KMS-11 (cell line): ENCODE measurements around the gene MSMP.

Experiments
- H2AFZ ChIP-seq: fragments of 200-600 bp; sonication (generic); 2 replicates; pipeline ENCODE4 v1.6.1; 2016; ENCODE audit warnings: antibody characterized with exemption, mixed run types, low read depth
- H3K27ac ChIP-seq: fragments of 200-600 bp; sonication (generic); 2 replicates; pipeline ENCODE4 v1.6.1; 2016; ENCODE audit warnings: mild to moderate bottlenecking, mixed run types
- H3K27me3 ChIP-seq: fragments of 200-600 bp; sonication (generic); 2 replicates; pipeline ENCODE4 v1.6.1; 2017; ENCODE audit warnings: mild to moderate bottlenecking, low read depth, mixed run types, moderate library complexity; ENCODE audit not compliant: insufficient read depth
- H3K36me3 ChIP-seq: fragments of 200-600 bp; sonication (generic); 2 replicates; pipeline ENCODE4 v1.6.1; 2017; ENCODE audit warnings: mild to moderate bottlenecking, mixed run types; ENCODE audit not compliant: insufficient read depth
- H3K4me1 ChIP-seq: fragments of 200-600 bp; sonication (generic); 2 replicates; pipeline ENCODE4 v1.6.1; 2016; ENCODE audit warnings: mild to moderate bottlenecking, low read depth, mixed run types; ENCODE audit not compliant: poor library complexity, severe bottlenecking
- H3K4me2 ChIP-seq: fragments of 200-600 bp; sonication (generic); 2 replicates; pipeline ENCODE4 v1.7.0; 2016; ENCODE audit warnings: mild to moderate bottlenecking, mixed run types
- H3K4me3 ChIP-seq: fragments of 200-600 bp; sonication (generic); IDR thresholded peaks from 2 replicates; pipeline ENCODE4 v1.6.1; 2017; ENCODE audit warnings: low read depth, low read length, mixed read lengths; ENCODE audit not compliant: insufficient read depth
- H3K79me2 ChIP-seq: fragments of 200-600 bp; sonication (generic); 2 replicates; pipeline ENCODE4 v1.6.1; 2016; ENCODE audit warnings: low read depth, mixed run types; ENCODE audit not compliant: insufficient read depth
- H3K9ac ChIP-seq: fragments of 200-600 bp; sonication (generic); 2 replicates; pipeline ENCODE4 v1.6.1; 2016; ENCODE audit warnings: mild to moderate bottlenecking, mixed run types
- H4K20me1 ChIP-seq: fragments of 200-600 bp; sonication (generic); 2 replicates; pipeline ENCODE4 v1.6.1; 2016; ENCODE audit warnings: mild to moderate bottlenecking, mixed run types; ENCODE audit not compliant: insufficient read depth
- TF ChIP-seq, protein P1 (sequence below): fragments of 200-600 bp; sonication (generic); conservative IDR thresholded peaks from 2 replicates; pipeline ENCODE4 v1.6.1; 2017; ENCODE audit warnings: low read depth, mild to moderate bottlenecking, antibody characterized with exemption, low read length, moderate library complexity, mixed read lengths

The MSMP gene

DNA sequence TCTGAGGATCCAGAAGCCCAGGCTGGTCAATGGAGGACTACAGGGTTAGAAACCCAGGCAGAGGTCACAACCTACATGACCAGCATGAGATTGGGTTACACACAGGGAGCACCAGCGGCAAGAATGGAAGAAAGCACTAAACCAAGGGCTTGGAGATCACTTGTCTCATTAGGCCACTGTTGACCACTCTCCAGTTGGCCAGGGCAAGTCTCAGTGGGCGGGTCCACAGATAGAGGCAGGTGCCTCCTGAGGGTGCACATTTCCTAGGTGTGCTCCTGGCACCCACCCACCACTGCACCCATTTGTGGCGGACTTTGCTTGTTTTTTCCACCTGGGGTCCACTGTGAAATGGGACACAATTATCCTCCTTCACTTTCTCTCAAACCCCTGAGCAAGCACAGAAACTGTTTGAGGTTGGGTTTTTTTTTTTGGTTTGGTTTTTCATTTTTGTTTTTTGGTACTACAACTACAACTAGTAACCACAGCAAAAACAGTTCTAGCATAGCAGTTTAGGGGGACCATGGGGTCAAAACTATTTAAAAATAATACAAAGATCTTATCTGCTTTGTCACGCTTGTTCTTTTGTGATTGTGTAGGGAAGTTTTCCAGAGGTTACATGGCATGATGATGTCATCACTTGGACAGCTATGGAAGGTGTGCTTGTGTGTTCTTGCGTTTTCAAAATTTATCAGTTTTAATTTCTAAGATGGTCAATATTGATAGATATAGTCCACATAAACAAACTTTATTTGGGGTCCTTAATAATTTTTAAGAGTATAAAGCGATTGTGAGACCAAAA is 43.4 kb upstream of the MSMP start:
- TF ChIP-seq, protein P1, sequence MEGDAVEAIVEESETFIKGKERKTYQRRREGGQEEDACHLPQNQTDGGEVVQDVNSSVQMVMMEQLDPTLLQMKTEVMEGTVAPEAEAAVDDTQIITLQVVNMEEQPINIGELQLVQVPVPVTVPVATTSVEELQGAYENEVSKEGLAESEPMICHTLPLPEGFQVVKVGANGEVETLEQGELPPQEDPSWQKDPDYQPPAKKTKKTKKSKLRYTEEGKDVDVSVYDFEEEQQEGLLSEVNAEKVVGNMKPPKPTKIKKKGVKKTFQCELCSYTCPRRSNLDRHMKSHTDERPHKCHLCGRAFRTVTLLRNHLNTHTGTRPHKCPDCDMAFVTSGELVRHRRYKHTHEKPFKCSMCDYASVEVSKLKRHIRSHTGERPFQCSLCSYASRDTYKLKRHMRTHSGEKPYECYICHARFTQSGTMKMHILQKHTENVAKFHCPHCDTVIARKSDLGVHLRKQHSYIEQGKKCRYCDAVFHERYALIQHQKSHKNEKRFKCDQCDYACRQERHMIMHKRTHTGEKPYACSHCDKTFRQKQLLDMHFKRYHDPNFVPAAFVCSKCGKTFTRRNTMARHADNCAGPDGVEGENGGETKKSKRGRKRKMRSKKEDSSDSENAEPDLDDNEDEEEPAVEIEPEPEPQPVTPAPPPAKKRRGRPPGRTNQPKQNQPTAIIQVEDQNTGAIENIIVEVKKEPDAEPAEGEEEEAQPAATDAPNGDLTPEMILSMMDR: no peak

DNA sequence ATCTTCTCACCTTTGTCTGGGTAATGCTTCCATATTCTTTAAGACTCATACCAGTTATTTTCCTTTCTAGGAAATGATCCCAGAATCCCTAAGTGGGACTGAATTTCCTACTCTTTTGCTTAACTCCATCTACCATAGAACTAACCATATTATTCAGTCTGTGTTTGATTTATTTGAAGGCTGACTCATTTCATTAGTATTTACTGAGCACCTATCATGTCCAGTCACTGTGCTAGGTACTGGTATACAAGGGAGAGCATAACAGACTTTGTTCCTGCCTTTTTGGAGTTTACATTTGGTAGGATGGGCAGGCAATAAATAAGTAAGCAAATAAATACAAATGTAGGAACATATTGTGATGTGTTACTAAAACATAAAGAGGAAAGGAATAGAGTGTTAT is 41.6 kb upstream of the MSMP start:
- Histone ChIP-seq H3K36me3 (no peaks in the 10 kb centered on the region), H3K27ac (no peak overlapping the region), H4K20me1 (no peaks in the 10 kb centered on the region), H3K9ac (no peak overlapping the region), H3K4me1 (peaks cover 24% of the 10 kb centered on the region), H3K4me2 (no peak overlapping the region), H2AFZ (no peak overlapping the region), H3K4me3 (no peak overlapping the region), H3K79me2 (no peaks in the 10 kb centered on the region), H3K27me3 (no peaks in the 10 kb centered on the region)
- TF ChIP-seq, protein P1: no peak

More for the DNA sequence above, 43.4 kb upstream of the MSMP start:
- Histone ChIP-seq H3K79me2 (no peaks in the 10 kb centered on the region), H4K20me1 (no peaks in the 10 kb centered on the region), H3K9ac (no peak overlapping the region), H3K4me1 (peaks cover 24% of the 10 kb centered on the region), H3K4me3 (no peak overlapping the region), H3K36me3 (no peaks in the 10 kb centered on the region), H3K4me2 (peak overlapping the region; percentile 41; the same call in 1 of the 2 replicates), H2AFZ (no peak overlapping the region), H3K27ac (no peak overlapping the region), H3K27me3 (no peaks in the 10 kb centered on the region)

DNA sequence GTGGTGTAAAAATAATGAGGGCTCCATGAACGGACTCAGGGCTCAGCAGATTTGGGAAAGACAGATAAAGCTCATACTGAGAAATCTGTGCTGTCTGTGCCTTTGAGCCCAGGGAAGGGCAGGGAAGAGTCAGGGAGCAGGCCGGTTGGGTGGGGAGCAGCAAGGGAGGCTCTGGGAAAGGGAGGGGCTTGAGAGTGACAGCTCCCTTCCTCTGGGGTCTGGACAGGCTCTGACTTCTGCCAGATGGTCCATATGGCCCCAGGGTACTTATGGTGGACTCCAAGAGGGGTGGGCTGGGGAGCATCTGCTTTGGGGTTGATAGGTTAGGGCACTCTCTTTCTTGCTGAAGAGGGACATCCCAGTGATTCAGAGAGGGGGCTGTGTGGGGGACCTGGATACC is 39.4 kb upstream of the MSMP start:
- H2AFZ ChIP-seq: no peak overlapping the region
- no peak overlapping the region for H3K4me3 ChIP-seq
- peaks cover 38% of the 10 kb centered on the region for H3K4me1 ChIP-seq
- H3K36me3 ChIP-seq: no peaks in the 10 kb centered on the region
- no peaks in the 10 kb centered on the region for H3K27me3 ChIP-seq
- H4K20me1 ChIP-seq: no peaks in the 10 kb centered on the region
- H3K27ac ChIP-seq: no peak overlapping the region
- H3K79me2 ChIP-seq: no peaks in the 10 kb centered on the region
- no peak overlapping the region for H3K4me2 ChIP-seq
- H3K9ac ChIP-seq: no peak overlapping the region
- TF ChIP-seq, protein P1: no peak

DNA sequence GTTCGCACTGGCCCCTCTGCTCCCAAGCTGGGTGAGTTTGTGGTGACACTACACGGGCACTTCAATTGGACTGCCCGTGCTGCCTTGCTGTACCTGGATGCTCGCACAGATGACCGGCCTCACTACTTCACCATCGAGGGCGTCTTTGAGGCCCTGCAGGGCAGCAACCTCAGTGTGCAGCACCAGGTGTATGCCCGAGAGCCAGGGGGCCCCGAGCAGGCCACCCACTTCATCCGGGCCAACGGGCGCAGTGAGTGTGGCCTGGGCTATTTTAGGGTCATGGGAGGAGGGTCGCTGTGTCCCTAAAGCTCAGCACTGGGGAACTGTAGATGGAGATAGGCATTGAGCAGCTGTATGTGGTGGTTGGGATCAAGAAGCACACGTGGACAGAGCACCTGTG is 38.8 kb upstream of the MSMP start:
- TF ChIP-seq, protein P1: no peak
- no peak overlapping the region for H3K4me3 ChIP-seq
- H3K27me3 ChIP-seq: no peaks in the 10 kb centered on the region
- H3K9ac ChIP-seq: no peak overlapping the region
- no peak overlapping the region for H2AFZ ChIP-seq
- no peaks in the 10 kb centered on the region for H3K79me2 ChIP-seq
- H4K20me1 ChIP-seq: no peaks in the 10 kb centered on the region
- H3K4me2 ChIP-seq: no peak overlapping the region
- no peak overlapping the region for H3K27ac ChIP-seq
- peaks cover 32% of the 10 kb centered on the region for H3K4me1 ChIP-seq
- no peaks in the 10 kb centered on the region for H3K36me3 ChIP-seq
